HG02981 (cell line): Measurements from ENCODE around the gene IGF1.
"Not testable (repeated sequence)": the region's sequence is repeated elsewhere in the genome, so short reads cannot be mapped to it uniquely, and the experiment has no call there.

Experiments used
- ATAC-seq: cut with Tn5 transposase; IDR thresholded peaks from one replicate; pipeline ENCODE4 v1.9.1; 2021; ENCODE audit warnings: mild to moderate bottlenecking, moderate library complexity; ENCODE audit not compliant: unreplicated experiment

IGF1 gene

DNA sequence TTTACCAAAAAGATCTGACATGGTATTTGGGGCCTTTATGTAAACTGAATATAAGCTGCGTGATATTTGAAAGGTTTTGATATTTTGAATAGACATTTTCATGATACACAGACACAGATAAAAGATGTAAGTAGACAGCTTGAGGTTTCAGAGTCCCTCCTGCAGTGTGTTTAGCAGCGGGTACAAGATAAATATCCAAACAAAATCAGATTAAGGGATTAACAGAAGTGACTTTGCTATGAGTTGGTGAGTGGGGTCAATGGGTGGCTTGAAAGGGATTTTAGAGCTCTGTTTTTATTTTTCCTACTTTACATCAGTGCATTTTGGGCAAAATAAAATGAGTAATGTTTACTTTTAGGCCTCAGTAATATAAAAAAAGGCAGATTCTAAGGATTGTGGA is 84.1 kb downstream of the IGF1 start:
- no peak for ATAC-seq

DNA sequence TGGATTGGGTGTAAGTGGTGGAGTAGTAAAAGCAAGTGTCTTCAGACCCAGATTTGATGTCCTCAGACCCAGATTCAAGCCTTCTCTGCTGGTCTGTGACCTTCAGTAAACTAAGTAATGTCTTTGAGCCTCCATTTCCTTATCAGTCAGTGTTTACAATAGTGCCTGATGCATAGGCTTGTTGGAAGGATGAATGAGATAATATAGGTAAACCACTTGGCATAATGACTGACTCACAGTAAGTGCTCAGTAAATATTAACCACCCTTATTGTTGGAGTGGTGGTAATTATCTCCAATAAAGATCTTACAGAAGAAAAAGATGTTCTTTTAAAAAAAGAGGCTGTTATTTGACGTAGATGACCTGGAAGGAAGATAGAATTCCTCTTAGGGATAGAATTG is 86.2 kb downstream of the IGF1 start:
- ATAC-seq, result no peak

DNA sequence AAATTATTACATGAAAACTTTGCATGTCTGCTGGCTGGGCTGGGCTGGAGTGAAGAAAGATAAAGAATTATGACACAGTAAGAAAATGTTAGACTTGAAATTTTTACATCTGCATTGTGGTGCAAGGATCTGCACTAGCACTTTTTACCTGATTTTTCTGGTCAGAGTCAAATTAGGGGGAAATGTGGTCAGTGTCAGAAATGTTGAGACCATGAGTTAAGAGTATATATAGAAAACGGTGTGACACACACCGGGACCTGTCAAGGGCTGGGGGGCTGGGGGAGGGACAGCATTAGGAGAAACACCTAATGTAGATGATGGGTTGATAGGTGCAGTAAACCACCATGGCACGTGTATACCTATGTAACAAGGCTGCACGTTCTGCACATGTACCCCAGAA is 90.3 kb downstream of the IGF1 start:
- ATAC-seq, result no peak

DNA sequence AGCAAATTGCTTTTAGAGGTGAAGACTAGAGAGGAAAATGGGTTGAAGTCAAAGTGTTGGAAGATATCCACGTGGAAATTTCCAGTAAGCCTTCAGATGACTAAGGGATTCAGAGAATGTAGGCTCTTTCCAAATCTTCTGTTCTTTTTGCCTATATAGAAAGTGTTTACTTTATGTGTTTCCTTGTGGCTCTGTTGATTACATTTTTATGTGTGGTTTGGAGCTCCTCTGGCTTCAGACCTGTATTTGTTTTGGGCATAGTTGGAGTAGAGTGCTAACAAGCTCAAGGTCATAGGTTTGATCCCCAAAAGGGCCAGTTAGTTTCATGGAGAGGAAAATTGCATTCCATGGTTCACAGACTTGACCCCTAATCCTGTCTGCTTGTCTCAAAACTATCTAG is 91.9 kb downstream of the IGF1 start:
- ATAC-seq, result no peak

DNA sequence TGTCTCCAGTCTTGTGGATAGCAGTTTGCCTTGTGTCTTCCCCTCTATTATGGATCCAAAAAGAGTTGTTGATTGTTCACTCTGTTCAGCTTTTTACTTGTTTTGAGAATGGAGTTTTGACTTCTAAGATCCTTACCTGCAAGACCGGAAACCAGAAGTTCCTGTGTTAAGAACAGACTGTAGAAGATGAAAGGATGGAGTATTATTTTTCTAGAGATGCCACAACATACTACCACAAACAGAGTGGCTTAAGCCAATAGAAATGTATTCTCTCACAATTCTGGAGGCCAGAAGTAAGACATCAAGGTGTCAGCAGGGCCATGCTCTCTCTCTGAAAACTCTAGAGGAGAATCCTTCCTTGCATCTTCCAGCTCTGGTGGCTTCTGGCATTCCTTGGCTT is 95.0 kb downstream of the IGF1 start:
- no peak for ATAC-seq

DNA sequence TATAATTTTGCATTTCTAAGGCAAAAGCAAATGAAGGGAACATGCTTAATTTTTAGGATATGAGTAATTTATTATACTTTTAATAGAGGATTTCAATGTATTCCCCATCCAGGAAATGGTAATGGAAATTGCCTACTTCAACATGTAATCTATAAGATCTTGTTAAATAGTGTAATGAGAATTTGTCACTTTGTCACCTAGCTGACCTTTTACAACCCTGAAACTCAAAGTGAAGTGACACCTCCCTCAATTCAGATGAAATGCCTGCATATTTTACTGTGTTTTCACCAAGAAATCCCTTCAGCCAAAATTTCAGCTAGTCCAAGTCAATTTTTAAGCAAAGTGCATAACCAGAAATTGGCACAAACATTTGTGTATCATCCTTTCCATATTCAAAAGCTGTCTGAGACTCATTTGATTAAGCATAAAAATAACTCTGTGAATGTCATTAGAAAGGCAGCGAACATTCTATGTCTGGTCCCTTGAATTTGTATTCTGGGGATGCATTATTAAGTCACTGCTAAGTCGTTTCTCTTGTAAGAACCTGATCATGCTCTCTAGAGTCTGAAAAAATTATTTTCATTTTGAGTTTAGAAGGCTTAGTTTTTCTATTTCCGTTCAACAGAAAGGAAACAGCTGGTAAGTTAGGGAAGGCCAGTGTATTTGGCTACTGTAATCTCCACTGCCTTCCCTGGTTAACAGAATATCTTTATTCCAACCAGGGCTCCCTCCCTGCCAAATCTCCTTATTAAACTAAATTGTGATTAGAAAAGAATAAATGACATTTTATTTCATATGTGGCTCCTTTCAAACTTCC is 100.8 kb downstream of the IGF1 start:
- ATAC-seq, result no peak

DNA sequence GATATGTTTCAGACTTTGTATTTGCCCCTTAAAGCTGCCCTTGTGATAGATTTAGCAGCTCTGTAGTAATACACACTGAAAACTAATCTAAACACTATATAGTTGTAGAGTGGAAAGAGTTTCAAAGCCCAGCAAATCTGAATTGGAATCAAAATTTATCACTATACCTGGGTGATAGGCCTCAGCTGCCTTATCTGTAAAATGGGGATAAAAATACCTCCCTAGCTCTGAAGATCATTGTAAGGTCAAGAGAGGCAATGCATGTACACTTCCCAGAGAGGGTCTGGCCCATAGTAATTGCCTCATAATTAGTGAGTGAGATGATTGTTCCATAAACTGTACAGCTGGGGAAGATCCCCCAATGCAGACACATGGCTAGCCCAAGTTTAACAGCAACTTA is 103.6 kb downstream of the IGF1 start:
- ATAC-seq, result no peak

DNA sequence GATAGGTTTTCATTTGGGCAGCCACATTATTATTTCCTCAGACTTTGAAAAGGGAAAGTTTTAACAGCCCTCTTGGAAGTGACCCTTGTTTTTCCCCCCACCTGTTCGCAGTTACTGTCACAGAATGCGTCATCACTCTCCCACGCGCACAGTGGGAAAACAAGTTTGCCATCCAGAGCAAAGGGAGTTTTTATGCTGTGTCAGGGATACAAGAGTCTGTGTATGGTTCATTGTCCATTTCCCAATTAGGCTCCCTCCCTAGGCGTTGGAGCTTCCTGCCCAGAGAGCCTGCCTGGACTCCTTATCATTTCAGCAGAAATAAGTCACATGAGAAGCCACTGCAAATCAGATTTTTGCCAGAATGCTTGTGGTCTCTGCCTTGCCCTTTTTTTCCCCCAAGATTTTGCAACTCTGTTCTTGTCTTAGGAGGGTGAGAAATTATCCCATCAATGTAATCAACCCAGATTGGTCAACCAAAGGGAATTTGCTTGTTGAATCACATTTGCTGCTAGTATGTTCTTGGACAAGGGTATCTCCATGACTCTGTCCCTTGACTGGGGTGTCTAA is 104.1 kb downstream of the IGF1 start:
- no peak for ATAC-seq

DNA sequence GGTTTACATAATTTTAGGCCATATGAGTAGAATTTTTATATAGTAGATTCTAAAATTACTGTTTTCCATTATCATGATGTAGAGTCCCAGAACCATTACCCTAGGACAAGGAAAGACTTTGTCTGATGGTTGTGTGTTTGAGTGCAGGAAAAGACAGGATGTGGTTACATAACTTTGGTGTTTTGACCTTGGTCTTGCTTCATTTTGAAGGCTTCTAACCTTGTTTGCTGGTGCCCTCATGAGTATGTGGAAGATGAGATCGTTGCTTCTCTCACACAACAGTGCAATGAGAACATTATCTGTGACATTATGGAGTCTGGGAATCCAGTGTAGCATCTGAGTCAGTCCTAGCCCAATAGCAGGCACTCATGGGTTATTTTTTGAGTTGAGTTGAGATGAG is 106.2 kb downstream of the IGF1 start:
- no peak for ATAC-seq

DNA sequence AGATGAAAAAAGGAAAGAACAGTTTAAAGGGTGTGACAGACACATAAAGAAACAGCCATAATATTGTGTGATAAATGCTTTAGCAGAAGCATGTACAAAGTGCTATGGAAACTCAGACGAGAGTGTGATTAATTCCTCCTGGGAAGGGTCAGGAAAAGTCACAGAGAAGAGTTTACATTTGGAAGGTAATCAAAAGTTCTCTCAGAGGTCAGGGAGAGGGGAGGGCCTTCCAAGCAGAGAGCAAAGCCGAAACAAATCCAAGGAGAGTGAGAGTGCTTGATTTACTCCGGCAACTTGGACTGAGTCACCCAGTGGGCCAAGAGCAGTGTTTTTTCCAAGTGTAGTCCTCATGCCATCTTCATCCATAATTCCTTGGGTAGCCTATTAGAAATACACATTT is 108.3 kb downstream of the IGF1 start:
- ATAC-seq, result no peak

DNA sequence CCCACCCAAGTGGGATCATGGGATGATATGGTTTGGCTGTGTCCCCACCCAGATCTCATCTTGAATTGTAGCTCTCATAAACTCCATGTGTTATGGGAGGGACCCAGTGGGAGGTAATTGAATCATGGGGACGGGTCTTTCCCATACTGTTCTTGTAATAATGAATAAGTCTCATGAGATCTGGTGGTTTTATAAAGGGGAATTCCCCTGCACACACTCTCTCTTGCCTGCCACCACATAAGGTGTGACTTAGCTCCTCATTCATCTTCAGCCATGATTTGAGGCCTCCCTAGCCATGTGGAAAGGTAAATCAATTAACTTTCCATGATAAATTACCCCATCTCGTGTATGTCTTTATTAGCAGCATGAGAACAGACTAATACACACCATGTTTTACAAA is 109.2 kb downstream of the IGF1 start:
- no peak for ATAC-seq

DNA sequence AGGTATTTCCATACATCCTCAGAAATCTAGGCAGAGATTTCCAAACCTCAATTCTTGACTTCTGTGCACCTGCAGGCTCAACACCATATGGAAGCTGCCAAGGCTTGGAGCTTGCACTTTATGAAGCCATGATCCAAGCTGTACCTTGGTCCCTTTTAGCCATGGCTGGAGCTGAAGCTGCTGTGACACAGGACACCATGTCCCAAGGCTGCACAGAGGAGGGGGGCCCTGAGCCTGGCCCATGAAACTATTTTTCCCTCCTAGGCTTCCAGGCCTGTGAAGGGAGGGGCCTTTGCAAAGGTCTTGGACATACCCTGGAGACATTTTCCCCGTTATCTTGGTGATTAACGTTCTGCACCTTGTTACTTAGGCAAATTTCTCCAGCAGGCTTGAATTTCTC is 110.5 kb downstream of the IGF1 start:
- no peak for ATAC-seq

DNA sequence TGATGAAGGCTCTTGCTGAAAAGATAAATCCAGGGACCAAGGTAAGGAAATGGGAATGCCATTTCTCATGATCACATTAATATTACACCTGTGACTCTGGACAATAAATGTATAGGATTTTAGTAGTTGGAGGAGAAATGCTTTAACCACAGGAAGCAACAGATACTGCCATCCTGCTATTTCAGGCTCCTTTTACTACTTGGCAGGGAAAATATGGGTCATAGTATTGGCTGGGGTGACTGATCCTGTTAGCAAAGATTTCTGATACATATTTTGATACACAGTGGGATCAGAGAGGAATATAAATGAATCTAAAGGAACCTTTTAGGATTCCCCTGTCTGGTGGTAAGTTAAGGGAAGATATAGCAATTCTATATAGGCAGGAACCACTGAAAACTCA is 115.0 kb downstream of the IGF1 start:
- ATAC-seq, result no peak

DNA sequence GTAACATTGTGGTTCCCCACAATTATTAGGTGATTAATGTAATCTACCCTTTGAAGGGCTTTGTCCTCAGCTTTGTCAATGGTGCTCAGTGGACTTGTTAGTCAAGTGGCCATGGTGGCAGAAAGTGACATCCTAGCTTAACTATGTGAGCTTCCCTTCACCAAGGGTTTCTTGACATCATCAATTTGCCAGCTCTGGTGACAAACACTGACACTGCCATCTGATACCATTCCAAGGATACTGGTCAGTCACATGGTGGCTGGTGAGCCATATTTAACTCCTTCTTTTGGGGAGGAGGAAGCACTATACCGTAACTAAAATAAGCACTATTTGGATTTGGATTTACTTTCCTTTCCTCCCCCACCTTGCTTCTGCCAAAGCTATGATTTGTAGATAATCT is 115.7 kb downstream of the IGF1 start:
- no peak for ATAC-seq

DNA sequence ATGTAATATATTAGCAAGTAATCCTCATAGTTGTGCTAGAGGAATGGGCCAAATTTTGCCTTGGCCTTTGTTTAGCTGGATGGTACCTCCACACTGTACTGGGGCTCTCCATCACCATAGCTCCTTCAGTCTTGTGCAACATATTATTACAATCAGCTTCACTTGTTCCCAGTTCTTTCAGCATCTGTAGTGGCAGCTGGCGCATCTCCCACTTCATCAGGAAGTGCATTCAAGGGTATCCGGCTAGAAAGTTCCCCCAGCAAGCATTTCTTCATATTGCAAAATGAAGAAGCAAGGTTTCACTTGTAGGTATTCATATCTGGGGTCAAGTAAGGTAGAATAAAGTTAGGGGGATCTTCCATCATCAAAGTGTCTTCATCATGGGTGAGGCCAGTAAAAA is 123.7 kb downstream of the IGF1 start:
- ATAC-seq, result no peak

DNA sequence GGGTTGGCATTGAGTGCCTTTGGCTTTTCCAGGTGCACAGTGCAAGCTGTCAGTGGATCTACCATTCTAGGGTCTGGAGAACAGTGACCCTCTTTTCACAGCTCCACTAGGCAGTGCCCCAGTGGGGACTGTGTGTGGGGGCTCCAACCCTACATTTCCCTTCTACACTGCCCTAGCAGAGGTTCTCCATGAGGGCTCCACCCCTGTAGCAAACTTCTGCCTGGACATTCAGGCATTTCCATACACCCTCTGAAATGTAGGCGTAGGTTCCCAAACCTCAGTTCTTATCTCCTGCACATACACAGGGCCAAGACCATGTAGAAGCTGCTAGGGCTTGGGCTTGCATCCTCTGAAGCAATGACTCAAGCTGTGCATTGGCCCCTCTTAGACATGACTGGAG is 126.1 kb downstream of the IGF1 start:
- not testable (repeated sequence) for ATAC-seq

DNA sequence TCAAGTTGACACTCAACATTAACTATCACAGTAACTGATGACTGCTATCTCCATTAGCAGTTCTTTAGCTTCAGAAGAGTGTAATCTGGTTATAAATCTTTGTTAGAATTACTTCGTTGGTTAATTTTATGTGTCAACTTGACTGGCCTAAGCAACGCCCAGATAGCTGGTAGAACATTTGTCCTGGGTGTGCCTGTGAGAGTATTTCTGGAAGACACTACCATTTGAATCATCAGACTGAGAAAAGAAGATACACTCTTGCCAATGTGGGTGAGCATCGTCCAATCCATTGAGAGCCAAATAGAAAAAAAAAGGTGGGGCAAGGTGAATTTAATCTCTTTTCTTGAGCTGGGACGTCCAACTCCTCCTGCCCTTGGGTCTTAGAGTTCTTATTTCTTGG is 129.0 kb downstream of the IGF1 start:
- no peak for ATAC-seq

DNA sequence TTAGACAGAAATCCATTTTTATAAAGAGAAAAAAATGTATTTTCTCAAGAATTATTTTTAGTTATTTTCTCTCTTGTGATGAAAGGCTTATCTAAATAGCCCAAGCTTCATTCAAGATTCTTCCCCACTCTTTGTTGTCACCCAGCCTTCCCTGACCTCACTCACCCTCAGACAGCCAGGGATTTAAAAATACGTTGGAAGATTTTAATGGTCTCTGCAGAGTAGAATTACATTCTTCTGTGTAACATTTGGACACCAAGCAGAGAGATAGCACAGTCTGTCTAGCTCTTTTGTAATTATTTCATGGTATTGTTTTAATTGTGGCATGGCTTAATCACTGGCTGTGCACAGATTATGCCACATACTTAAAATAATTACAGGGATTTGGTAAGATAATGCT is 130.3 kb downstream of the IGF1 start:
- ATAC-seq, result no peak

DNA sequence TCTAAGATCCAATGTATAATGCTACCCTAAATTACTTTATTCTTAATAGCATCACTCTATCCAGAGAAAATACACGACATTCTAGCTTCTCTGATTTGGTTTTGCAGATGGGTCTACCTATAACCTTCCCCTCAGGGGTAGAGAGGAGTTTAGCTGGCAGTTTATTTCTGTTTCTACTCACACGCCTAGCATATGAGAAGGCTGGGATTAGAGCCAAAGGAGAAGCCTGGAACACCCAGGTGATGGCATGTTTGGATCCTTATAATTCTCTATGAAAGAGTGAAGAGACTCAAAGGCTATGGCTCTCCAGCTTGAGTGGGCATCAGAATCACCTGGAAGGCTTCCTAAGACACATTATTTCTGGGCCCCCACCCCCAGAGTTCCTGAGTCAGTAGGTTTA is 131.3 kb downstream of the IGF1 start:
- no peak for ATAC-seq

DNA sequence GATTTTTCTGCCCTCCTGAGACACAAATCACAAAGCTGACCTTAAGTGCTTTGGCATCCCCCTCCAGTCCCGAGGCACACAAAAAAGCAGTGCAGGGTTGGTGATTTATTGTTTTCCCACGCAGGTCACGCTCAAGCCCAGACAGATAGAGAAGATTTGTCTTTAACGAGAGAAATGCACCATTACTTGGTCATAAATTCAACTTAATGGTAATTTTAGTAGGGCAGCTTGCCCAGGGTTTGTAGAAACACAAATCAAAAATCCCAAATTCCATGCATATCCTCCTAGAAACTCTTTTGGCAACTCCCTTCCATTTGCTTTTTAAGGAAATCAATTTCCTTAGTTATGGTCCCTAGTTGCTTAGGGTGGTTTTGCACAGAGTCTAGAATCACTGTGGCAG is 132.6 kb downstream of the IGF1 start:
- ATAC-seq, result no peak
